ENCODE data around the gene THYN1. TPM values are rescaled to one million over a fixed set of nuclear protein-coding genes. Genes with fewer than 3 reads are reported as not detected.
A peak's percentile ranks its signal among the peaks of the same experiment; 100 is the strongest.

THYN1 gene
- total RNA-seq, 1 donor from 2014 or later = 34.2 TPM

DNA sequence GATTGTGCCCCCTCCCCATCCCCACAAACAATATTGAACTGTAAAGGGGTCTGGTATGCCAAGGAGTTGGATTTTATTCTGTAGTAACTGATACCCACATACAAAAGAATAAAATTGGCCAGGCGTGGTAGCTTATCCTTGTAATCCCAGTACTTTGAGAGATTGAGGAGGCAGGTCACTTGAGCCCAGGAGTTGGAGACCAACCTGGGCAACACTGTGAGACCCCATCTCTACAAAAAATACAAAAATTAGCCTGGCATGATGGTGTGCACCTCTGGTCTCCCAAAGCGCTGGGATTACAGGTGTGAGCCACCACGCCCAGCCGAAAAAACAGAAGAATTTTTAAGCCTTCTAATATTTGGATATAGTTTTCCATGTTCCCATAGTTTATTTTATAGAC is 18.8 kb upstream of the THYN1 start:
- Mint-ChIP-seq H3K27ac (no peak overlapping the region), H3K4me3 (no peak overlapping the region), H3K36me3 (no peaks in the 10 kb centered on the region), H3K9me3 (no peaks in the 10 kb centered on the region), H3K27me3 (ENCODE audit: low read depth) (peaks cover 70% of the 10 kb centered on the region), H3K4me1 (peaks cover 12% of the 10 kb centered on the region)
- TF ChIP-seq CTCF (IDR thresholded peaks at IDR 0.05; ENCODE audit: unreplicated experiment) = no peak
- no peak for DNase-seq (ENCODE audit: low spot score in 2 of 2, unreplicated experiment in 2 of 2)

GRCh38 chr11:134270250-134270714 is 17.1 kb upstream of the THYN1 start:
- Mint-ChIP-seq H3K4me3 (no peak overlapping the region), H3K27ac (no peak overlapping the region), H3K4me1 (peaks cover 2% of the 10 kb centered on the region), H3K27me3 (ENCODE audit: low read depth) (peaks cover 57% of the 10 kb centered on the region), H3K9me3 (no peaks in the 10 kb centered on the region), H3K36me3 (no peaks in the 10 kb centered on the region)
- no peak for DNase-seq (ENCODE audit: low spot score in 2 of 2, unreplicated experiment in 2 of 2)
- peak; percentile 17 for TF ChIP-seq CTCF (IDR thresholded peaks at IDR 0.05; ENCODE audit: unreplicated experiment)

DNA sequence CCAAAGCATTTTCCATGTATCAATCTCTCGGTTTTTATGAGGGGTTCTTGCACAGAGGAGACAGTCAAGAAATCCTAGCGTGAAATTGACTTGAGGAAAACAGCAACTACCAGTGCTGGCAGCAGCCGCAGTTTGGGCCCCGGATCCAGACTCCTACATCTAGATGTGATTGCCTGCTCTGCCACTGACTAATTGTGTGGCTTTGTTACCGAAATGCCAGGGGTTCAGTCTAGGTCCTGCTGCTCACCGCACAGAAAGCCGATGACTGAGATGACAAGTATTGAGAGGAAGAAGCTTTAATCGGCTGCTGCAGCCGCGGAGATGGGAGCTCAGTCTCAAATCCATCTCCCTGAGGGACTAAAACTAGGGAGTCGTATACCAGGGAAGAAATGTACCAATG is 14.8 kb upstream of the THYN1 start:
- no peak overlapping the region for H3K27ac Mint-ChIP-seq
- H3K4me1 Mint-ChIP-seq = no peaks in the 10 kb centered on the region
- TF ChIP-seq CTCF (IDR thresholded peaks at IDR 0.05; ENCODE audit: unreplicated experiment) = no peak

GRCh38 chr11:134267461-134267860 is 14.3 kb upstream of the THYN1 start:
- H3K27ac Mint-ChIP-seq = no peak overlapping the region
- H3K36me3 Mint-ChIP-seq = no peaks in the 10 kb centered on the region
- no peaks in the 10 kb centered on the region for H3K4me1 Mint-ChIP-seq
- no peak for TF ChIP-seq CTCF (IDR thresholded peaks at IDR 0.05; ENCODE audit: unreplicated experiment)
- H3K27me3 Mint-ChIP-seq (ENCODE audit: low read depth) = peaks cover 29% of the 10 kb centered on the region
- no peaks in the 10 kb centered on the region for H3K9me3 Mint-ChIP-seq
- H3K4me3 Mint-ChIP-seq = no peak overlapping the region
- DNase-seq (ENCODE audit: low spot score in 2 of 2, unreplicated experiment in 2 of 2) = no peak

More for the DNA sequence above, 14.8 kb upstream of the THYN1 start:
- H3K27me3 Mint-ChIP-seq (ENCODE audit: low read depth) = peaks cover 34% of the 10 kb centered on the region
- no peak for DNase-seq (ENCODE audit: low spot score in 2 of 2, unreplicated experiment in 2 of 2)
- no peaks in the 10 kb centered on the region for H3K9me3 Mint-ChIP-seq
- no peaks in the 10 kb centered on the region for H3K36me3 Mint-ChIP-seq
- no peak overlapping the region for H3K4me3 Mint-ChIP-seq

- Mint-ChIP-seq H3K36me3 (no peaks in the 10 kb centered on the region), H3K9me3 (no peaks in the 10 kb centered on the region), H3K4me1 (no peaks in the 10 kb centered on the region), H3K27me3 (ENCODE audit: low read depth) (peaks cover 23% of the 10 kb centered on the region), H3K4me3 (no peak overlapping the region), H3K27ac (no peak overlapping the region)
- no peak for TF ChIP-seq CTCF (IDR thresholded peaks at IDR 0.05; ENCODE audit: unreplicated experiment)
- DNase-seq (ENCODE audit: low spot score in 2 of 2, unreplicated experiment in 2 of 2) = no peak
Measured at GRCh38 chr11:134266841-134267251, 13.7 kb upstream of the THYN1 start.

DNA sequence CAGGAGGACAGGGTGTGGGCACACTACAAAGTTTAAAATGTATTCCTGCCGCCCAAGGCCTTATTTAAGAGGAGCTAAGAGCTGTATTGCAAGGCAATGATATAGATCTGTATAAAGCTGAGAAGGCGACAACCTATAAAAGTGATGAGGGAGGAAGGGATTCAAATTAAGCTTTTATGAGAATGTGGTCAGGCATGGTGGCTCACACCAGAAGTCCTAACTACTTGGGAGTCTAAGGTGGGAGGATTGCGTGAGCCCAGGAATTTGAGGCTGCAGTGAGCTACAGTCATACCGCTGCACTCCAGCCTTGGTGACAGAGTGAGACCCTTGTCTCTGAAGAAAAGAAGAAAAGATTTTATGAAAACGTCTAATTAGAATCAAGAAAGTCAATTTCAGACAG is 13.3 kb upstream of the THYN1 start:
- no peaks in the 10 kb centered on the region for H3K9me3 Mint-ChIP-seq
- H3K27ac Mint-ChIP-seq = no peak overlapping the region
- H3K4me3 Mint-ChIP-seq = no peak overlapping the region
- DNase-seq (ENCODE audit: low spot score in 2 of 2, unreplicated experiment in 2 of 2) = no peak
- no peaks in the 10 kb centered on the region for H3K36me3 Mint-ChIP-seq
- peaks cover 19% of the 10 kb centered on the region for H3K27me3 Mint-ChIP-seq (ENCODE audit: low read depth)
- TF ChIP-seq CTCF (IDR thresholded peaks at IDR 0.05; ENCODE audit: unreplicated experiment) = no peak
- no peaks in the 10 kb centered on the region for H3K4me1 Mint-ChIP-seq
